COLO829 (cell line): ENCODE measurements around the gene IGF2.
A peak's percentile ranks its signal among the peaks of the same experiment; 100 is the strongest.
"Not testable (repeated sequence)": the region's sequence is repeated elsewhere in the genome, so short reads cannot be mapped to it uniquely, and the experiment has no call there.

Experiments
- DNase-seq: peaks from one replicate; pipeline ENCODE4 v3.0.0; 2012; ENCODE audit warnings: low spot score

The IGF2 gene, protein sequence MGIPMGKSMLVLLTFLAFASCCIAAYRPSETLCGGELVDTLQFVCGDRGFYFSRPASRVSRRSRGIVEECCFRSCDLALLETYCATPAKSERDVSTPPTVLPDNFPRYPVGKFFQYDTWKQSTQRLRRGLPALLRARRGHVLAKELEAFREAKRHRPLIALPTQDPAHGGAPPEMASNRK

DNA sequence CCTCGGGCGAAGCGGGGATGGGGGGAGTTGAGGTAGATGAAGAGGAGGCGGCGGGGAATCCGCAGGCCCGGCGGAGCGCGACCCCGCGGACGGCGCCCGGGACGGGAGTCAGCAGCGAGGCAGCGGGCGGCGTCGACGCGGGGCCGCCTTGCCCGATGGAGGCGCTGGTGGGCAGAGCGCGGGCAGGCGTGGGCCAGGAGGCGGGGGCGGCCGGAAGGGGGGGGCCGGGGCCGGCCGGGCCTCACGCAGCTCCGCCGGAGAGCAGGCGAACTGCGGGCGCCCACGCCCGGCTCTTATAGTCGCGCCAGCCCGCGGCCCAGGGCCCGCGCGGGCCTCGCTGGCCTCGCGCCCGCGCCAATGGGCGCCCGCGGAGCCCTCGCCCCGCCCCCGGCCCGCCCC lies at the start of gene IGF2:
IGF2 (minus strand) TSS at position 267 of the 399 bp plus-strand sequence. CDS start 3,866 bp downstream, outside the sequence.
- no peak for DNase-seq

DNA sequence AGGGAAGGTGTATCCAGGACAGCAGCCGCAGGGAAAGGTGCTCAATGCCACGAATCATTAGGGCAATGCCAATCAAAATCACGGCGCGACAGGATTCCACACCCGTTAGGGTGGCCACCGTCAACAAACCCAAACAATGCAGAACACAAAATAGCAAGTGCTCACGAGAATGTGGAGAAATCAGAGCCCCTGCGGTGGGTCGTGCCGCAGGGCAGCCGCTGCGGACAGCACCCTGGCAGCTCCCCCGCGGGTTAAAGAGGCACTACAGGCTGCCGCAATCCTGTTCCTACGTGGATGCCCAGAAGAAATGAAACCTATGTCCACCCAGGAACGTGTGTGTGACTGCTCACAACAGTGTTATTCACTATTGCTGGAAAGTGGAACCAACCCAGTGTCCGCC lies 49.6 kb upstream of the IGF2 start:
- DNase-seq = no peak

DNA sequence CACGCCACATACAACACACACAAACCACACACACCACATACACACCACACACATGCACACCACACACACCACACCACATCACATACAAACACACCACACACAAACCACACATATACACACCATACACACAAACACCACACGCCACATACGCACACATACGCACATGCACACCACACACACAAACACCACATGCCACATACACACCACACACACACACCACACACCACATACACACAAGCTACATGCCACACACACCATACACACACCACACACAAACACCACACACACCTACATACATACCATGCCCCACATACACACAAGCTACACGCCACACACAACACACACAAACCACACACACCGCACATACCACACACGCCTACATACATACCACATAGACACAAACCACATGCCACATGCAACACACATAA lies 48.1 kb upstream of the IGF2 start:
- DNase-seq = no peak

DNA sequence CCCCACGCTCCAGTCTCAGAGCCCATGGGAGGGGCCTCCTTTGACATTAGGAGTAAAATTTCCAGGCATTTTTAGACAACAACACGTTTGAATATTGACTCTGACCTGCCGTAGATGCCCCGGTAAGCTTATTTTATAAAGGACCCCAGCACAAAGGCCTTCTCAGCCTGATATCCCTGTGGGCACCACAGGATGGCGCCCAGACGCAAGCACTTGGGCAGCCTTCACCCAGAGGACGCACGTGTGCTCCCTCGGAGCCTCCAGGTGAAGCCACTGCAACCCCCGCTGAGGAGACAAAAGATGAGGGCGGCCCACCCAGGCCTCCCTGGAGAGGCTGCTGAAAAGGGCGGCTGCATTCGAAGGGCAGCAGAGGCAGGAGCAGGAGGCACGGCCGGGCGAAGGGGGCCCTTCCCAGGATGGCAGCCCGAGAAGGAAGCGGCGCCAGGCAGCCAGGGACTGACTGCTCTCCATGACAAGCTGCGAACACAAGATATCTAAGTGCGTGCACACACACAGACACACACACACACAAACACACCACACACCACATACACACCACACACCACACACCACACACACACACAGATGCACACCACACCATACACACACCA lies 47.6 kb upstream of the IGF2 start:
- peak; percentile 49 for DNase-seq

DNA sequence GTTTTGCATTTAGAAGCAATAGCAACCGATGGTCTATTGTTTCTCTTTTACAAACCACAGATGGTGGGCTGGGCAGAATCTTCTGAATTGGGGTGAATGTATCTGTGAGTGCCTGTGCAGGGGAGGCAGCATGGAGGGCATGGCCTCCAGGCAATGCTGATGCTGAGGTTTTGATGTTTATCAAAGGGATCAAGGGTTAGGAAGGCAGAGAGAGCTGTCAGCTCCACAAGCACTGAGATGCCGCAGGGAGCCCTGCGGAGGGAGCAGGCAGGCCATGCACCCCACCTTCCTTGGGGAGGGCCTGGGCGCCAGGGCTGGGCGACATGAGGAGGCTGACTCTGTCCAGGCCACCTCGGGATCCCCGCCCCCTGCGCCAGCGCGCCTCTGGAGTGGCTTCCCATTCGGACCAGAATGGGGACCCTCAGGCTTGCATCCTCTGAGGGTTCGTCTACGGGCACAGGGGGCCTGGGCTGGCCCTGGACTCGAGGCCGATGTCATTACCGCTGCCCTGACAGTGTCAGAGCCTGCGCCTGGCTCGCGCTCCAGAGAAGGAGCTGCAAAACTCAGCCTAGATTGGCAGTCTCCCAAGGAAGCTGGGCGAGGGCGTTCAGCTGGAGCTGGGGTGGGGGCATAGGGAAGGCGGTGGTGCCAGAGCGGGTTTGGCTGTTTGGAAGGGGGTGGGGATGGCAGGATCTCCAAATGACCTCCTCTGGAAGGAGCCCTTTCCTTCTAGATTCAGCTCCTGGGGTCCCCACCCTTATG lies 46.3 kb upstream of the IGF2 start:
- DNase-seq = no peak

DNA sequence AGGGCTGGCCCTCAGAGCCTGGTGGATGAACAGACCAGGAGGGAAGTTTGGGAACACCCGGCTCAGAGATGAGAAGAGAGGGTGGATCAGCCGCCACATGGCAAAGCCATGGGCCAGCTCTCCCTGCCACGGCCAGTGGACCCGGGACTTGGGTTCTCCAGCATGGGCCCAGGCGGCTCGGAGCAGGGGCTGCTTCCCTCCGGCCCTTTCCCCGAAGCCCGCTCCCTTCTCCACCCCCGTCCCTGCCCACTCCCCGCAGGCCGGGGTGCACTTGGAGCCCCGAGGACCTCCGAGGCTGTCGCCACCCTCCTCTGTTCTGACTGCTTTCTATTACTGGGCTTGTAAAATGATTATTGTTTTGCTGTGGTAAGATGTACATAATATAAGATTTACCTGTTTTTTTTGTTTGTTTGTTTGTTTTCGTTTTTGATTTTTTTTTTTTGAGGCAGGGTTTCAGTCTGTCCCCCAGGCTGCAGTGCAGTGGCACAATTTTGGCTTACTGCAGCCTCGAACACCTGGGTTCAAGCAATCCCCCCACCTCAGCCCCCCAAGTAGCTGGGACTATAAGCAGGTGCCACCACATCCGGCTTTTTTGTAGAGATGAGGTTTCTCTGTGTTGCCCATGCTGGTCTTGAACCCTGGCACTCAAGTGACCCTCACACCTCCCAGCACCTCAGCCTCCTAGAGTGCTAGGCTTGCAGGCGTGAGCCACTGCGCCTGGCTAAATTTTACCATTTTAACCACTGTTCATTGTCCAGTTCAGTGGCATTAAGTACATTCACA lies 43.7 kb upstream of the IGF2 start:
- no peak for DNase-seq

DNA sequence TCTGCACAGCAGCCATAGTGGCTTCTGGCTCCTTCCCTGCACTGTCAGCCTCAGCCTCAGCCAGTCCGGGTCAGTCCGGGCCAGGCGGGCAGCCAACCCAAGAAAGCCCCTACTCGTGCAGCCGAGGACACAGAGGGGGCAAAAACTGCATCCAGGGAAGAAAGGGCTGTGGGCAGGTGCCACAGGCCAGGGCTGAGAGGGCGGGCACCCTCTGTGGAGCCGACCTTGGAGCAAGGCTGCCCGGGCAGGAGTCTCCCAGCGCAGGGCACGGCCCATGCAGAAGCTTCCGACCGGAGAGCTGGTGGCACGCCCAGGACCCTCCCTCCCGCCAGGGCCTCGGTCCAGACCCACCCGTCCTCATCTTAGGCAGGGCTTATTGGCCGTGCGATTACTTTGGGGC lies 42.9 kb upstream of the IGF2 start:
- DNase-seq = no peak

DNA sequence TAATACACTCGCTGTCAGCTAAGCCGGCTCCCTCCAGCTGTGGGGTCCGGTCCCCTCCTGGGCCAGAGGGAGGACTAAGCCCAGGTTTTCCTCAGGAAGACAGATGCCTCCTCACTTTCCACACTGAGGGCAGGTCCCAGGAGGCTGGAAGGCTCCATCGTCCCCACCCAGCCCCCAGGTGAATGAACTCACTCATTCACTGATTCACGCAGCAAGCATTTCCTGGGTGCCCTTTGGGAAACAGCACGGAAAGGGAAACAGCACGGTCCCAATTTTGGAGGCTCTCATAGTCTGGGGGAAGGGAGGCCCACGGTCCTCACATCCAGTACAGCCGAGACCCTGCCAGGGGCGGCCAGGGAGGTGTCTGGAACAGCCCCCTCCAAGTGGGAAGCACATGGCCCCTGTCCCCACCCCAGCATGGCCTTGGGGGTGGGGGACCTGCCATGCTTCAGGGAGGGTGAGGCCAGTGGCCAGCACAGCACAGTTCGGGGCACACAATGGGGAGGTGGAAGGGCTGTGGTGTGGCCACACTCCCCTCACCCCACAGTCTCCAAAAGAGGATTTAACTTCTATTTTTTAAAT lies 41.7 kb upstream of the IGF2 start:
- no peak for DNase-seq

DNA sequence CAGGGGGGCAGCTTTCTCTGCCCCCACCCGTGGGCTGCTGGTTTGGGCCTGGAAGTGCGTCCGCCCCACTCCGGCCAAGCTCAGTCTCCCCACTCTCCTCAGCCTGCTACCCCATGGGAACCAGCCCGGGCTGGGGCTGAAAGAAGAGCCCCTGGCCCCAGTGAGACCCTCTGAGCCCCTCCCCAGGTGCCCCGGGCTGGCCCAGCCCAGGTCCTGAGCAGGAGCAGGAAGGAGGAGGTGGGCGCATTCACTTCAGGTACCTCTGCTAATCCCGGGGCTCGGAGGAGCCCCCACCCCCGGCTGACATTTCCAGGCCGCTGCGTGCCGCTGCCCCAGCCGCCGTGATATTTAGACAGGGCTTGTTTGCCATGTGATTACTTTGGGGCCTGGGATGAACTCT lies 41.2 kb upstream of the IGF2 start:
- no peak for DNase-seq

DNA sequence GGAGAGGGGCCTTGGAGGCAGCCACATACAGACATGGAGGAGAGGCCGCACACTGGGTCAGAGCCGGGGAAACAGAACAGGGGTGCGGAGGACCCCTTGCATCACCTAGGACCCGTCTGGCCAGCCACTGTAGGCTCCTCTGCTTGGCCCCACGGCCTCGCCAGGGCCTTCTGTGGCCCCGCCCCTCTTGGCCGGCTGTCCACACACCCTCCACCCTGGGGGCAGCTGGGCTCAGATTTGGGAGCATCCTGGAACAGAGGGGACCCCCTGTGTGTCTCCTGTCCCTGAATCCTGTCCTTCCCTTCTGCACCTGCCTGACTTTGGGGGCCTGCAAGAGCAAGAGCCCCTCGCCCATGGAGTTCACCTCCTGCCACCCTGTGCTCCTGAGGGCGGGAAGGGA lies 40.3 kb upstream of the IGF2 start:
- no peak for DNase-seq

DNA sequence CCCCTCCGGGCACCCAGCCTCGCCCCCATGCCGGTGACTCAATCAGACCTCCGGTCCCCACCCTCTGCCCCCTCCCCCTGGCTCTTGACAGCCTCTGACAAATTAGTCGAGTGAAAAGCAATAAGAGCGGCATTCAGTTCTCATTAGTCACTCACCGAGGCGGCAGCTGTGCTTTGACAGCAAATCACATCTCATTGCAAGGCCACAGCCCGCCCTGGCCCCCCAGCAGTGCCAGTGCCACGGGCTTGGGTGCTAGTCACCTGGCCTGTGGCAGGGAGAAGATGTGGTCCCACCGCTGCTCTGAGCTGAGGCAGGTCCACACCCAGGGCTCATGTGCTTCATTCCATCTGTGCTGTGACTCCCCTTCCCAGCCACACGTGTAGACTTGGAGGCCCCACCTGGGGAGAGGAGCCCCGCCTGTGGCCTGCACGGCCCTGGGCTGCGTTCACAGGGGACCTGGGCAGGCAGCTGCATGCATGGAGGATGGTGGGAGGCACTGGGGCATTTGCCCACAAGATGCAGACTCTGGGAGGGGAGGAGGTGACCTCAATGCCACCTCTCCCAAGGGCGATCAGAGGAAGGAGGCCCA lies 39.8 kb upstream of the IGF2 start:
- no peak for DNase-seq

DNA sequence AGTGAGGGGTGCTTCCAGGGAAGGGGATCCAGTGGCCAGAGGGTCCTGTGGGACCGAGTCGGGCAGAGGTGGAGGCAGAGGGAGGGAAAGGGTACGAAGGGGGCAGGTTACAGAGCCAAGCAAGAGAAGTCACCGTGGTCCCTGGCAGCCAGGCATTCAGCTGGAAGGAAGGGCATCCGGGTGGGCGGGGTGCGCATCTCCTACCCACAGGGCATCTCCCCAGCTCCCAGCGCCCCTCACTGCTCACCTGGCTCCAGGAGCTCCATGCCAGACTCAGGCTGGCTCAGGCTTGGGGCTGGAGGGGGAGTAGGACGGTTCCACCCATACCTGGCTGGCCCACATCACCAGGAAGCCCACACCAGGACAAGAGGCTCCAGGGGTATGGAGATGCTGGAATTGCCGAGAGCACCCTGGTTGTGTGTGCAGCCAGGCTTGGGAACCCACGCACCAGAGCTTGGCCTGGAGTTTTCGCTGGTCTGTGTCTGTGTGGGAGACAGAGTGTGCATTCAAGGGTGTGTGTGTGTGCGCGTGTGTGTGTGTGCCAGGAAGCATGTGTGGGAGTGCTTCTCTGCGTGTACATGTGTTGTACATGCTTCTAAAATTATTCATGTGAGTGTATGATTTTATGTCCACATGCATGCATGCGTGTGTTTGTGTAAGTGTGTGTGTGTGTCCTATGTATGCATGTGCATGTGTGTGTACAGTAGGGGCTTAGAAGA lies 39.0 kb upstream of the IGF2 start:
- not testable (repeated sequence) for DNase-seq

DNA sequence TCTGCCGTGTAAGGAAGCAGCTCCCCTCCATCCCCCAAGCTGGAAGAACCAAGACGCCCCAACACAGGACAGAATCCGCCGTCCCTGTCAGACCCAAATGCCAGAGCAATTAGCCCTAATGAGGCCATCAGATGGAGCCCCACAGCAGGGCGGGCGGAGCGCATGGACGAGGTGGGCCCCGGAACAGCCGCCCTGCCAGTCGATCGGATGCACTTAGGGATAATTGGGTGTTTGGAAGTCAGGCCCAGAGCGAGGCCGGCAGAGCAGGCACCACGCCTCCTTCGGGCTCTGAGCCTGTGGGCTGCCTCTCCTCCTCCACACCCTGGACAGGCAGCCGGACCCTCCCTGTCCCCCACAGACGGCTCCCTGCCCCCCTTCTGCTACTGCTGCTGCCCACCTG lies 37.9 kb upstream of the IGF2 start:
- no peak for DNase-seq

DNA sequence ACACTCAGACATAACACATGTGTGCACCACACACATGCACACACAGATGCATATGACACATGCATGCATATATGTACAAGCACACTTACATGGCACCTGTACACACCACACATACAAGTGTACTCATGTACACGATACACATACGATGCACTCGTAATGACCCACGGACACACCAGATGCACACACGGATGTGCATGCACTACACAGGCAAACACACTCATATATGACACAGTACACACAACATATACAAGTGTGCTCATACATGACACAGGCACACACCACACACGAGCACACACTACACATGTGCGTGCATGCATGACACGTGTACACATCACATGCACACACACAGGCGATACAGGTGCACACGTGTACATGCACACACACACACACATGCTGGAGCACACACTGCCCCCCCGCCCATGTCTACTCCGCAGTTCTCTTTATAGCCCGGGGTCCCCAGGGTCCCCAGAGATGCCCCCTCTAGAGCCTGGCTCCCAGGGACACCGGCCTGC lies 37.3 kb upstream of the IGF2 start:
- no peak for DNase-seq

DNA sequence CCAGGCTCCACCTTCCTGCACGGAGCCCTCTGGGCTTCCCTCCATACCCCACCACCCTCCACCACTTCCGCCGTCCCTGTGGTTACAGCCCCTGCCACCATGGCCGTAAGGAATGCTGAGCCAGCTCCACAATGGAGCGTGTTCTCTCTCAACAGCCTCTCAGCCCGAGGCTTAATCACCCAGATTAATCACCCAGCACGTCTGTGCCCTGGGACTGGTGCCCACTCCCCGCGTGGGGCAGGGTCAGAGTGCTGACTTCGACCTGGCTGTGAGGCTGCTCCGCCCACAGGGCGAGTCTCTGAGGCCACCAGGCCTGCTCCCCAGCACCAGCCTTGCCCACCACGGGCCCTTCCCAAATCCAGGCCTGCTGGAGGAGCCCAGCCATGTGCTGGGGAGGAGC lies 36.5 kb upstream of the IGF2 start:
- no peak for DNase-seq

DNA sequence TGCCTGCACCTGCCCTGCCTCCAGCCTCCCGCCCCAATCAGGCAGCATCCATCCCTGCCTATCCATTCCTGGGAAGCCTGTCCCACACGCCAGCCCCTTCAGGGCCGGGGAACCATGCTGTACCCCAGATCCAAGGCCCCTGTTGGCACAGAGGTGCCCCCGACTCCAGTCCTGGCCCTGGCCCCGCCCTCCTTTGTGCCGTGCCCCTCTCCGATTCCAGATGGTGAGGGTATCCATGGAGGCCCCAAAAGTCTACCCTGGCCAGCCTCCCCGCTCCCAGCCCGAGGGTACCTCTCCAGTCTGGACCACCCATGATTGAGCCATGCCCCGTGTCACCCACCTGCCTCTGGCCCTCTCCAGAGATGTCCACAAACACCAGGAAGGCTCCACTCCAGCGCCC lies 35.2 kb upstream of the IGF2 start:
- no peak for DNase-seq

DNA sequence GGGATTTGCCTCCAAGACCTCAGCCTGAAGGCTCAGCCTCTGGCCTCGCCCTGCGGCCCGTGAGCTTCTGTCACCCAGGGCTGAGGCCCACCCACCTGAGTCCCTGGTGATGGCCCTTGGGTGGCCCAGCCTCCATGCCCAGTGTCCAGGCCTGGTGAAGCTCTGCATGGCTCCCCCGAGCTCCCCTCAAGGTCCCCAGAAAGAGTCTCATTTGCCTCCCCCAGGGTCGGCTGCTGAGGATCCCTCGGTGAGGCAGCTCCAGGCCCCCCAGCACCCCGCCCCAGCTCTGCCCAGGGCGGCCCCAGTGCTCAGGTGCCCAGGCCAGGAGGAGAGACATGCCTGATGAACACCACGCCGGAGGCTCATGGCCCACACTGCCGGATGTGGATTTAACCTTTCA lies 34.6 kb upstream of the IGF2 start:
- DNase-seq = no peak

DNA sequence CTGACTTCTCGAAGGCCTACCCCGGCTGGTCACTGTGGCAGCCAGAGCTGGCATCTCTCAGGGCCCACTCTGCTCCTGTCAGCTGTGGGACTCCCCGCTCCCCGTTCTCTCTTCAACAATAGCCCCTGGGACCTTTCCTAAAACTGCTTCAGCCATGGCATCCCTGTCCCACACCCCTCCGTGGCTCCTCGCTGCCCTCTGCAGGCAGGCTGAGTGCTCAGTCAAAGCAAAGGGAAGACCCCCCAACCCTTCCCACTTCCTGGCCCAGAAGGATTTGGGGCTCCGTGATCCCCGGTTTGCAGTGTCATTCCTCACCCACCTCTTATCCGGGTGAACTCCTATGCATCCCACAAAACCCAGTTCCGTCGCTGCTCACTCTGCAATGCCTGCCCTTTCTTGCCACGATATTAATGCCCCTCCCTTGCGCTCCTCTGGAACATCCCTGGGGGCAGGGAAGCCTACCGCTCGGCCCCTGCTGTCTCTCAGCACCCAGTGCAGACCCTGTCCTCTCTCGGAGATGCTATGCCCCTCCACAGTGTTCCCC lies 34.0 kb upstream of the IGF2 start:
- DNase-seq = no peak

DNA sequence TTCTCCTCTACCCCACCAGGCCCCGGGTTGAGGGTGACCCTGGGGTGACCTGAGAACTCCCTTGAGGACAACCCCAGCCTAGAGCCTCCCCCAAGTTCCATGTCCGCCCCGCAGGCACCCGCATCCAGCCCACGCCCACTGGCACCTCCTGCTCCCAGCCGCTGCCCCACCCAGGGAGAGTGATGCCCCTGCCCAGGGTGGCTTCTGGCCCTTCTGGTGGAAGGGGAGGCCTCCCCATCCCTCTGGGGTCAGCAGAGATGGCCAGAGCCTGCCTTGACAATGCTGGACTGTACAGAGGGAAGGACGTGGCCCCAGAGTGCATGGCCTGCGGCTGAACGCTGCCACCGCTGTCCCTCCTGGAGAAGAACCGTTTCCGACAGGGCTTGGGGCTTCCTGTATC lies 33.5 kb upstream of the IGF2 start:
- DNase-seq = no peak

DNA sequence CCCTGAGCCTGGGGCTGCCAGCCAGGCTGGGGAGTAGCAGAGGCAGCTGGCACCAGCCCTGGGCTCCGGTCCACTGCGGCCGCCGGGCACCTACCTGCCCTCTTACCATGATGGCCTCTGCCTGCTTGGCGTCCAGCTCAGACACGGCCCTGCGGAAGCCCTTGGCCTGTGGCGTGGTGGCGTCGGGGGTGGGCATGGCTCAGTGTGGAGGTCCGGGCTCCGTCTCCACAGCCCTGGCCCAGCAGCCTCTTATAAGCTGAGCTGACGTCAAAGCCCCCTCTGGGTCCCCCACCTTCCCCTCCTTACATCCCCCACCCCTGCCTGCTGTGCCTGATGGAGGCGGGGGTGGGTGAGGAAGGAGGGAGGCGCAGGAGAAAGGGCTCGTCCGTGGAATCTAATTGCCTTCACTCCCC lies 32.4 kb upstream of the IGF2 start, which contains the start of gene TH:
TH (minus strand) TSS at position 225 of the 413 bp plus-strand sequence; CDS start at position 196, 29 bp downstream.
- DNase-seq = no peak
